Uterus (tissue), 2 donors: Measurements from ENCODE around the gene SHOC2.

ENCODE experiments used
- POLR2A ChIP-seq, 2 donors: fragments of 450-650 bp; IDR thresholded peaks; one replicate each; pipeline ENCODE4 v1.6.1; 2016; ENCODE audit warnings: antibody characterized with exemption in 2 of 2, mild to moderate bottlenecking in 1 of 2, moderate library complexity in 1 of 2
- TF ChIP-seq, protein P1 (sequence below), 4 experiments: fragments of 200-600 bp in 2 of 4; fragments of 450-650 bp in 2 of 4; sonication (generic) in 2 of 4; IDR thresholded peaks; one replicate each; pipeline ENCODE4 v1.5.1; 2016 to 2019; ENCODE audit warnings: antibody characterized with exemption in 4 of 4, mild to moderate bottlenecking in 2 of 4, moderate library complexity in 1 of 4

GRCh38 chr10:110964681-110965080, 45.3 kb downstream of the SHOC2 start:
- TF ChIP-seq, protein P1, sequence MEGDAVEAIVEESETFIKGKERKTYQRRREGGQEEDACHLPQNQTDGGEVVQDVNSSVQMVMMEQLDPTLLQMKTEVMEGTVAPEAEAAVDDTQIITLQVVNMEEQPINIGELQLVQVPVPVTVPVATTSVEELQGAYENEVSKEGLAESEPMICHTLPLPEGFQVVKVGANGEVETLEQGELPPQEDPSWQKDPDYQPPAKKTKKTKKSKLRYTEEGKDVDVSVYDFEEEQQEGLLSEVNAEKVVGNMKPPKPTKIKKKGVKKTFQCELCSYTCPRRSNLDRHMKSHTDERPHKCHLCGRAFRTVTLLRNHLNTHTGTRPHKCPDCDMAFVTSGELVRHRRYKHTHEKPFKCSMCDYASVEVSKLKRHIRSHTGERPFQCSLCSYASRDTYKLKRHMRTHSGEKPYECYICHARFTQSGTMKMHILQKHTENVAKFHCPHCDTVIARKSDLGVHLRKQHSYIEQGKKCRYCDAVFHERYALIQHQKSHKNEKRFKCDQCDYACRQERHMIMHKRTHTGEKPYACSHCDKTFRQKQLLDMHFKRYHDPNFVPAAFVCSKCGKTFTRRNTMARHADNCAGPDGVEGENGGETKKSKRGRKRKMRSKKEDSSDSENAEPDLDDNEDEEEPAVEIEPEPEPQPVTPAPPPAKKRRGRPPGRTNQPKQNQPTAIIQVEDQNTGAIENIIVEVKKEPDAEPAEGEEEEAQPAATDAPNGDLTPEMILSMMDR (IDR thresholded peaks at IDR 0.05): no peak
- no peak for TF ChIP-seq POLR2A (IDR thresholded peaks at IDR 0.05)
